Transverse colon (tissue), 4 donors: ENCODE results near the gene SPTBN1. TPM values are rescaled to one million over a fixed set of nuclear protein-coding genes. Genes with fewer than 3 reads are reported as not detected.
A peak's percentile ranks its signal among the peaks of the same experiment; 100 is the strongest.

Experiments
- DNase-seq: peaks from one replicate; pipeline ENCODE4 v3.0.0-alpha.2; 2019
- H3K27ac ChIP-seq, 4 donors: fragments of 200-600 bp; sonication (generic); 2 replicates each; pipeline ENCODE4 v1.5.1; 2016 to 2018; ENCODE audit warnings: inconsistent platforms in 4 of 4
- H3K27me3 ChIP-seq: fragments of 200-600 bp; sonication (generic); 2 replicates; pipeline ENCODE4 v1.5.1; 2017; ENCODE audit warnings: inconsistent platforms
- H3K36me3 ChIP-seq, 4 donors: fragments of 200-600 bp; sonication (generic); 2 replicates each; pipeline ENCODE4 v1.5.1; 2017 to 2019; ENCODE audit warnings: inconsistent platforms in 4 of 4
- H3K4me1 ChIP-seq, 4 donors: fragments of 200-600 bp; sonication (generic); 2 replicates each; pipeline ENCODE4 v1.5.1; 2017 to 2020; ENCODE audit warnings: inconsistent platforms in 4 of 4
- H3K4me3 ChIP-seq, 4 donors: fragments of 200-600 bp; sonication (generic); 1 replicate in 1 of 4; 2 replicates in 3 of 4; pipeline versions ENCODE4 v1.5.1 to v1.6.1; 2017 to 2019; ENCODE audit warnings: inconsistent platforms in 4 of 4
- H3K9me3 ChIP-seq, 2 donors: fragments of 200-600 bp; sonication (generic); 2 replicates each; pipeline ENCODE4 v1.5.1; 2017 to 2019; ENCODE audit warnings: inconsistent platforms in 2 of 2
- CTCF ChIP-seq, 5 experiments: fragments of 200-600 bp in 3 of 5; fragments of 450-650 bp in 2 of 5; sonication (generic) in 3 of 5; IDR thresholded peaks; 1 replicate in 2 of 5; 2 replicates in 3 of 5; pipeline ENCODE4 v1.5.1; 2016 to 2017; ENCODE audit warnings: antibody characterized with exemption in 5 of 5, inconsistent platforms in 3 of 5, mild to moderate bottlenecking in 2 of 5, moderate library complexity in 1 of 5
- EP300 ChIP-seq: sonication (generic); formaldehyde crosslinking; IDR thresholded peaks from one replicate; pipeline ENCODE4 v1.6.1; 2017; ENCODE audit warnings: antibody characterized with exemption, low read depth
- POLR2A ChIP-seq: fragments of 450-650 bp; IDR thresholded peaks from one replicate; pipeline ENCODE4 v1.6.1; 2016; ENCODE audit warnings: antibody characterized with exemption, mild to moderate bottlenecking, moderate library complexity
- POLR2AphosphoS5 ChIP-seq, 3 donors: sonication (generic); formaldehyde crosslinking; IDR thresholded peaks; one replicate each; pipeline ENCODE4 v1.6.1; 2016; ENCODE audit warnings: antibody characterized with exemption in 3 of 3
- WGBS, 2 donors: methylation state at CpG; one replicate each; pipeline ENCODE4 v1.1.5; 2018; ENCODE audit warnings: low coverage in 1 of 2; 5-methylcytosine and 5-hydroxymethylcytosine counted together
- in situ Hi-C, 4 donors: fragments of 200-750 bp; cut with MboI; loops; one replicate each; pipeline versions ENCODE4 v1.15.0 to v1.15.1; 2017; ENCODE audit warnings: low sequenced_read_pairs in 3 of 4, low pct_ligation_motif_present in 1 of 4, low pct_unique_long_range_greater_than_20kb in 1 of 4
- intact Hi-C: fragments of 100-400 bp; cut with DNase I; formaldehyde crosslinking; loops from one replicate; pipeline ENCODE4 v1.15.1; 2023; ENCODE audit warnings: low total_unique reads
- total RNA-seq, 4 donors: library from RNA; depleted of rRNA; stranded (reverse); fragments of >200 nt; gene quantifications; one replicate each; pipeline ENCODE4 v1.1.0, GENCODE V29; 2016

SPTBN1 gene
- total RNA-seq, 4 donors from 2014 or later: 269 to 301 (median 285) TPM

- Histone ChIP-seq H3K27ac (peak overlapping the region in 1 of 4 donors; percentile 6), H3K9me3 (no peaks in the 10 kb centered on the region), H3K36me3 (peaks cover 0 to 96% (median 45%) of the 10 kb centered on the region in 4 donors), H3K4me1 (peaks cover 0 to 9% (median 0%) of the 10 kb centered on the region in 4 donors), H3K4me3 (no peak overlapping the region), H3K27me3 (no peaks in the 10 kb centered on the region)
- in situ Hi-C loops (no loop called here), intact Hi-C loops (no loop called here)
- peak; percentile 66 for DNase-seq
- 82% methylated on average over 12 of the region's 12 CpGs; no CpG with 5 or more reads in 1 of the 2 donors for WGBS, 2 donors
- TF ChIP-seq CTCF (IDR thresholded peaks at IDR 0.05) (peak; percentile 47 to 52 (median 49)), POLR2AphosphoS5 (IDR thresholded peaks at IDR 0.05) (no peak), EP300 (no peak)
Observed at GRCh38 chr2:54657664-54658083, 201.5 kb downstream of the SPTBN1 start.

GRCh38 chr2:54658564-54659071, 202.5 kb downstream of the SPTBN1 start:
- DNase-seq: no peak
- in situ Hi-C loops: no loop called here
- peak overlapping the region in 3 of 4 donors; percentile 8 to 36 (median 13) for H3K27ac ChIP-seq
- no peak overlapping the region for H3K4me3 ChIP-seq
- H3K4me1 ChIP-seq: peaks cover 0 to 9% (median 0%) of the 10 kb centered on the region in 4 donors
- 84% methylated on average over 1 of the region's 1 CpG; no CpG with 5 or more reads in 1 of the 2 donors for WGBS, 2 donors
- H3K9me3 ChIP-seq: no peaks in the 10 kb centered on the region
- H3K27me3 ChIP-seq: no peaks in the 10 kb centered on the region
- H3K36me3 ChIP-seq: peaks cover 0 to 89% (median 41%) of the 10 kb centered on the region in 4 donors
- intact Hi-C loops: no loop called here
- no peak for TF ChIP-seq POLR2A
- TF ChIP-seq CTCF (IDR thresholded peaks at IDR 0.05): no peak
- TF ChIP-seq POLR2AphosphoS5 (IDR thresholded peaks at IDR 0.05): no peak
- TF ChIP-seq EP300: no peak

- Histone ChIP-seq H3K4me3 (no peak overlapping the region), H3K36me3 (peaks cover 0 to 80% (median 39%) of the 10 kb centered on the region in 4 donors), H3K27me3 (no peaks in the 10 kb centered on the region), H3K27ac (peak overlapping the region in 1 of 4 donors; percentile 36), H3K4me1 (peaks cover 0 to 9% (median 0%) of the 10 kb centered on the region in 4 donors), H3K9me3 (no peaks in the 10 kb centered on the region)
- WGBS, 2 donors: 78 to 88% methylated on average over 3 to 4 of the region's 4 CpGs
- DNase-seq: no peak
- TF ChIP-seq EP300: no peak
- TF ChIP-seq POLR2AphosphoS5 (IDR thresholded peaks at IDR 0.05): no peak
- no peak for TF ChIP-seq CTCF (IDR thresholded peaks at IDR 0.05)
- no peak for TF ChIP-seq POLR2A
- in situ Hi-C loops (no loop called here), intact Hi-C loops (no loop called here)
Observed at GRCh38 chr2:54659527-54659926, 203.4 kb downstream of the SPTBN1 start.

GRCh38 chr2:54660752-54661151, 204.6 kb downstream of the SPTBN1 start:
- Histone ChIP-seq H3K4me3 (no peak overlapping the region), H3K4me1 (peaks cover 3 to 14% (median 8%) of the 10 kb centered on the region in 4 donors), H3K27ac (no peak overlapping the region), H3K27me3 (no peaks in the 10 kb centered on the region), H3K9me3 (no peaks in the 10 kb centered on the region), H3K36me3 (peaks cover 0 to 69% (median 34%) of the 10 kb centered on the region in 4 donors)
- DNase-seq: no peak
- TF ChIP-seq EP300 (no peak), CTCF (IDR thresholded peaks at IDR 0.05) (no peak), POLR2AphosphoS5 (IDR thresholded peaks at IDR 0.05) (no peak), POLR2A (no peak)
- in situ Hi-C loops (no loop called here), intact Hi-C loops (no loop called here)
- WGBS, 2 donors: 89 to 91% methylated on average over 6 to 12 of the region's 12 CpGs
